ENCODE results near the gene FGF18. TPM values are rescaled to one million over a fixed set of nuclear protein-coding genes. Genes with fewer than 3 reads are reported as not detected.

The FGF18 gene
- total and polyA plus RNA-seq, 10 of the 15 experiments (the other 5 are each of a cell fraction or from before 2014, with no cell fraction given): 0.03 to 0.10 (median 0.06) TPM; not detected in 5

DNA sequence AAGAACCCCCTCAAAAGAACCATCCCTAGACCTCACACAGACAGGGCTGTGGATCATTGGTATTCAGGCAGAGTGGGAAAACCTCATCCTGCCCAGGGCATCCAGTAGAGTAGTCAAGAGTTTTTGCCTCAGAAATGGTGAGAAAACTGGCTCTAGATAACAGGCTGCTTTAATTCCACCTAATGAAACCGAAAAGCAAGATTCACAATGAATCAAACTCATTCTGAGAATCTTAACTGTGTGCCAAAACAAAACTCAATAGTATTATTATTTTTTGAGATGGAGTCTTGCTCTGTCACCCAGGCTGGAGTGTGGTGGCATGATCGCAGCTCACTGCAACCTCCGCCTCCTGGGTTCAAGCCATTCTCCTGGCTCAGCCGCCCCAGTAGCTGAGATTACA lies 49.5 kb upstream of the FGF18 start:
- H3K4me1 ChIP-seq (ENCODE audit: control insufficient read depth, insufficient read depth, low read length): peaks cover 12% of the 10 kb centered on the region
- H2AFZ ChIP-seq (ENCODE audit: control insufficient read depth, low read depth, low read length): no peak overlapping the region
- intact Hi-C loops (cut with micrococcal nuclease; ENCODE audit: unreplicated experiment) (no loop called here), in situ Hi-C loops (cut with MboI) (no loop called here)
- no peaks in the 10 kb centered on the region; the same call in 2 of the 3 replicates for H3K9me3 ChIP-seq (replicated peaks; ENCODE audit: control insufficient read depth, insufficient read depth, low read length)
- H3K4me3 ChIP-seq: no peak overlapping the region
- ChIA-PET RAD21 (ENCODE audit: unreplicated experiment) (no interaction called here), CTCF (interaction anchor here (0.5 to 0.9 kb wide), 2 partner anchors 15 to 926 kb away, joined by 3 to 4 read pairs; no protein-coding TSS in a partner anchor), POLR2A (no interaction called here), SMC1A (ENCODE audit: uncharacterized antibody, unreplicated experiment) (no interaction called here)
- no TSS peak for BruUV-seq (replicated peaks)
- no peak for ATAC-seq
- TF ChIP-seq, protein P1, sequence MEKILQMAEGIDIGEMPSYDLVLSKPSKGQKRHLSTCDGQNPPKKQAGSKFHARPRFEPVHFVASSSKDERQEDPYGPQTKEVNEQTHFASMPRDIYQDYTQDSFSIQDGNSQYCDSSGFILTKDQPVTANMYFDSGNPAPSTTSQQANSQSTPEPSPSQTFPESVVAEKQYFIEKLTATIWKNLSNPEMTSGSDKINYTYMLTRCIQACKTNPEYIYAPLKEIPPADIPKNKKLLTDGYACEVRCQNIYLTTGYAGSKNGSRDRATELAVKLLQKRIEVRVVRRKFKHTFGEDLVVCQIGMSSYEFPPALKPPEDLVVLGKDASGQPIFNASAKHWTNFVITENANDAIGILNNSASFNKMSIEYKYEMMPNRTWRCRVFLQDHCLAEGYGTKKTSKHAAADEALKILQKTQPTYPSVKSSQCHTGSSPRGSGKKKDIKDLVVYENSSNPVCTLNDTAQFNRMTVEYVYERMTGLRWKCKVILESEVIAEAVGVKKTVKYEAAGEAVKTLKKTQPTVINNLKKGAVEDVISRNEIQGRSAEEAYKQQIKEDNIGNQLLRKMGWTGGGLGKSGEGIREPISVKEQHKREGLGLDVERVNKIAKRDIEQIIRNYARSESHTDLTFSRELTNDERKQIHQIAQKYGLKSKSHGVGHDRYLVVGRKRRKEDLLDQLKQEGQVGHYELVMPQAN (conservative IDR thresholded peaks at IDR 0.05): no peak
- TF ChIP-seq KLF5 (IDR thresholded peaks at IDR 0.05; ENCODE audit: partially characterized antibody) (no peak), IKZF2 (IDR thresholded peaks at IDR 0.05) (no peak)
- TF ChIP-seq, protein P2, sequence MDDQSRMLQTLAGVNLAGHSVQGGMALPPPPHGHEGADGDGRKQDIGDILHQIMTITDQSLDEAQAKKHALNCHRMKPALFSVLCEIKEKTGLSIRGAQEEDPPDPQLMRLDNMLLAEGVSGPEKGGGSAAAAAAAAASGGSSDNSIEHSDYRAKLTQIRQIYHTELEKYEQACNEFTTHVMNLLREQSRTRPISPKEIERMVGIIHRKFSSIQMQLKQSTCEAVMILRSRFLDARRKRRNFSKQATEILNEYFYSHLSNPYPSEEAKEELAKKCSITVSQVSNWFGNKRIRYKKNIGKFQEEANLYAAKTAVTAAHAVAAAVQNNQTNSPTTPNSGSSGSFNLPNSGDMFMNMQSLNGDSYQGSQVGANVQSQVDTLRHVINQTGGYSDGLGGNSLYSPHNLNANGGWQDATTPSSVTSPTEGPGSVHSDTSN (IDR thresholded peaks at IDR 0.05; ENCODE audit: insufficient replicate concordance, low read depth, low read length): no peak
- WGBS (ENCODE audit: insufficient coverage, insufficient replicate concordance, low lambda C conversion rate, missing lambda C conversion rate): 71% methylated on average over 4 of the region's 4 CpGs
- no peak for DNase-seq (ENCODE audit: low read depth, low spot score)
- no peaks in the 10 kb centered on the region for H3K36me3 ChIP-seq (ENCODE audit: control insufficient read depth in 2 of 2, insufficient read depth in 2 of 2, low read length in 1 of 2)
- H3K79me2 ChIP-seq (ENCODE audit: control insufficient read depth, insufficient read depth, low read length): no peaks in the 10 kb centered on the region
- no peak overlapping the region for H3K9ac ChIP-seq (ENCODE audit: control insufficient read depth, insufficient read depth, low read length)
- H3K27me3 ChIP-seq (replicated peaks in 1 of 2; ENCODE audit: control insufficient read depth in 2 of 2, insufficient read depth in 2 of 2, low read length in 1 of 2): no peaks in the 10 kb centered on the region
- no peak for FAIRE-seq
- no peaks in the 10 kb centered on the region for H4K20me1 ChIP-seq (ENCODE audit: control insufficient read depth, insufficient read depth)
- H3K4me2 ChIP-seq (ENCODE audit: control insufficient read depth, insufficient read depth): no peak overlapping the region
- H3K27ac ChIP-seq (ENCODE audit: control insufficient read depth, insufficient read depth): no peak overlapping the region
